ENCODE results near the gene BAIAP2L2. TPM values are rescaled to one million over a fixed set of nuclear protein-coding genes. Genes with fewer than 3 reads are reported as not detected.
A peak's percentile ranks its signal among the peaks of the same experiment; 100 is the strongest.

The BAIAP2L2 gene
- total RNA-seq, 2 donors from 2014 or later = 0.40 to 0.84 TPM

DNA sequence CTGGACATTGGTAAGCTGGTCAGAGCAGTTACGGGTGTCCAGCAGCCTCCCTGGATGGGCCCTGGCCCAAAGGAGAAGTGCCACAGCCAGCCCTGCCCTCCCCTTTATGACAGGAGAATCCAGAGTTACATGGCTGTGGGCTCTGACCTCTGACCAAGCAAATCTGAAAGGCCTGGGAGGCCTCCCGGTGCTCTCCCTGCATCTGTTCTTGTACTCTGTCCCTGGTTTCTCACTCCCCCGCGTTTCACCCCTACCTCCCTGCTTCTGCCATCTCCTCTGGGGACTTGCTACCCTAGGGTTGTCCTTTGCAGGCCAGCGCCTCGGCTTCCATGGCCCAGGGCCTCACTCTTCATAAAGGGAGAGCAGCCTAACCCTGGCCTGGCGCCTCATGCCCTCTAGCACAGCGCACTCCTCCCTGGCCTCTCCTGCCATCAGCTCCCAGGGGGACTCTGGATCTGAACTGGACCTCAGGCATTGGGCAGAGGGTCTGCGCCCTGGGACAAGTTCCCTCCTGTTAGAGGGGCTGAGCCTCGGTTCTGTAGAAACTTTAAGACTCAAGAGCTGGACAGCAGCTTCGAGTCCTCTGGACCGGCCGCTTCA is 42.6 kb downstream of the BAIAP2L2 start:
- no peaks in the 10 kb centered on the region for H3K9me3 Mint-ChIP-seq
- H3K36me3 Mint-ChIP-seq = peaks cover 2% of the 10 kb centered on the region
- H3K4me1 Mint-ChIP-seq (ENCODE audit: low read depth in 2 of 2) = no peaks in the 10 kb centered on the region
- ATAC-seq = no peak
- H3K27me3 Mint-ChIP-seq = no peaks in the 10 kb centered on the region
- DNase-seq (ENCODE audit: low spot score) = no peak
- H3K4me3 Mint-ChIP-seq = no peak overlapping the region
- H3K27ac Mint-ChIP-seq = no peak overlapping the region

DNA sequence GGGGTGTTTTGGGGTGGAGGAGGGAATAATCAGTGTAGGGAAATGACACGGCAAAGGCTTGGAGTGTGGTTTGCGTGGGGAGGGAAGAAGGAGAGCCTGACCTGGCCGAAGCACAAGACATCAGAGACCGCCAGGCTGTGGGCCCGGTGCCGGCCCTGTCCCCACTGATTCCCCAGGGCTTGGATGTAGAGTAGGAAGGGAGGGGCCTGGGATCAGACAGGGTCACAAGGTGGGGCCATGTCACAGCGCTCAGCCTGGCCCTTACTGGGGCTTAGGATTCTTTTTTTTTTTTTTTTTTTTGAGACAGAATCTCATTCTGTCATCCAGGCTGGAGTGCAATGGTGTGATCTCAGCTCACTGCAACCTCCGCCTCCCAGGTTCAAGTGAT is 43.5 kb downstream of the BAIAP2L2 start:
- H3K36me3 Mint-ChIP-seq = peaks cover 6% of the 10 kb centered on the region
- no peak overlapping the region for H3K4me3 Mint-ChIP-seq
- H3K9me3 Mint-ChIP-seq = no peaks in the 10 kb centered on the region
- H3K27me3 Mint-ChIP-seq = no peaks in the 10 kb centered on the region
- DNase-seq (ENCODE audit: low spot score) (no peak), ATAC-seq (no peak)
- no peak overlapping the region for H3K27ac Mint-ChIP-seq
- H3K4me1 Mint-ChIP-seq (ENCODE audit: low read depth in 2 of 2) = peaks cover 0 to 3% of the 10 kb centered on the region in 2 donors

DNA sequence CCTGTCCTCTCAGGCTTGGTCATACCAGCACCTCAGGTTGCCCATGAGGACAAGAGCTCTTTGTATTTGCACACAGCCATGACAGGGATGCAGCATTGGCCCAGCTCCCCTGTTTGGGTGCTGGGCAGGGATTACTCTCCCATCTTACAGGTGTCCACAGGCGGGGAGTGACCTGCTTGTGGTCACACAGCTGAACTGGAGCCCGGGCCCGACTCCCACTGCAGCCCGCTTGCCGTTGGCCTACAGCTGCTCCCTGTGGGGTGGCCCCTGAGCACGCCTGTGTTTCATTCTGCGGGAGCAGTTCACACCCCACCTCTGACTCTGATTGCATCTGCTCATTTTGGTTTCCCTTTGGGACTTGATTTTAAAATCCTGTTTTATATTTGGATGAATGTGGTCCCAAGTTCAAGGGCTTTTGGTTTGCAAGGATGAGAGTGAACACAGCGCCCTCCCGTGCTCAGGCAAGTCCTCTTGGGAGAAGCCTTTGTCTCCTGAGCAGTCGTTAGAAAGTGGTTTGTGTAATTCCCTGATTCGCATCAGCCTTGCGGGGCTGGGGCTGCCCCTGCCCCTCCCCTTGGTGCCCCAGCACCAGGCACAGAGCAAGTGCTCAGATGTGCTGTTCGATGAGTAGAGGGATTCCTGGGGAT is 44.0 kb downstream of the BAIAP2L2 start:
- no peaks in the 10 kb centered on the region for H3K9me3 Mint-ChIP-seq
- peaks cover 0 to 3% of the 10 kb centered on the region in 2 donors for H3K4me1 Mint-ChIP-seq (ENCODE audit: low read depth in 2 of 2)
- H3K27me3 Mint-ChIP-seq = no peaks in the 10 kb centered on the region
- DNase-seq (ENCODE audit: low spot score) = no peak
- H3K4me3 Mint-ChIP-seq = no peak overlapping the region
- no peak overlapping the region for H3K27ac Mint-ChIP-seq
- ATAC-seq = no peak
- peaks cover 6% of the 10 kb centered on the region for H3K36me3 Mint-ChIP-seq

DNA sequence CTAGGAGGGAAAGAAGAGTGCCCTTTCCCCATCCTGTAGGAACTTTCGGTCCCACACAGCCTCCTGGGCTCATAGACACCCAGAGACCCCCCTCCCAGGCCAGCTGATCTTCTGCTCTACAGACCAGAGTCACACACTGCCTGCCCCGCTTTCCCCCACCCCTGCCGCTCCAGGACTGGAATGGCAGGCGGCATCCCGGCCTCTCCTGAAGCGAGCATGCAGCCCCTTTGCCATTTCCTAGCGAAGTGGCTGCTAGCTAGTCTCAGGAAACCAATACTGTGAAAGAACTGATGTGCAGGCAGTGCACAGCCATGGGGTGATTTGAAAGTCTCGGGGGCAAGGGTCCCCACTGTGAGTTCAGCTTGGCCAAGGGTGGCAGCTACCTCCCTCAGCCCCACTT is 44.9 kb downstream of the BAIAP2L2 start:
- ATAC-seq (peak in 1 of 2 donors; percentile 21), DNase-seq (ENCODE audit: low spot score) (no peak)
- Mint-ChIP-seq H3K27me3 (no peaks in the 10 kb centered on the region), H3K36me3 (peaks cover 6% of the 10 kb centered on the region), H3K9me3 (no peaks in the 10 kb centered on the region), H3K4me1 (ENCODE audit: low read depth in 2 of 2) (peaks cover 0 to 3% of the 10 kb centered on the region in 2 donors), H3K27ac (no peak overlapping the region), H3K4me3 (no peak overlapping the region)

DNA sequence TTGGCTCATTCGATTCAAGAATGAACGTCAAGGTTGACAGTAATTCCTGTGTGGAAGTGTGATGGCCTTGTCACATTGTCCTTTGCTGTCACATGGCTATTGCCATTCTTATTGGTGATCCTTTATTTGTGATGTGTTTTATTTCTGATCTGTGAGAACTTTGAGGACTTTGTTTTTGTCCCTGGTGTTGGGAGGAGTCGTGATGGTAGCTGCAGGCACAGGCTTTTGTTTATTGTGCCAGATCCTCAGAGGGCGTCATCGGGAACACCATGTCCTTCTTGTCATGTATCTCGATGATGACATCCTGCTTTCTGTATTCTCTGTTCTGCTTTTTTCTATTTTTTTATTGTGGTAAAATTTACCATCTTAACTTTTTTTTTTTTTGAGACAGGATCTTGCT is 47.7 kb downstream of the BAIAP2L2 start:
- Mint-ChIP-seq H3K27ac (no peak overlapping the region), H3K27me3 (no peaks in the 10 kb centered on the region), H3K9me3 (no peaks in the 10 kb centered on the region), H3K4me3 (no peak overlapping the region), H3K36me3 (peaks cover 6% of the 10 kb centered on the region), H3K4me1 (ENCODE audit: low read depth in 2 of 2) (peaks cover 6 to 11% of the 10 kb centered on the region in 2 donors)
- ATAC-seq = no peak
- no peak for DNase-seq (ENCODE audit: low spot score)

DNA sequence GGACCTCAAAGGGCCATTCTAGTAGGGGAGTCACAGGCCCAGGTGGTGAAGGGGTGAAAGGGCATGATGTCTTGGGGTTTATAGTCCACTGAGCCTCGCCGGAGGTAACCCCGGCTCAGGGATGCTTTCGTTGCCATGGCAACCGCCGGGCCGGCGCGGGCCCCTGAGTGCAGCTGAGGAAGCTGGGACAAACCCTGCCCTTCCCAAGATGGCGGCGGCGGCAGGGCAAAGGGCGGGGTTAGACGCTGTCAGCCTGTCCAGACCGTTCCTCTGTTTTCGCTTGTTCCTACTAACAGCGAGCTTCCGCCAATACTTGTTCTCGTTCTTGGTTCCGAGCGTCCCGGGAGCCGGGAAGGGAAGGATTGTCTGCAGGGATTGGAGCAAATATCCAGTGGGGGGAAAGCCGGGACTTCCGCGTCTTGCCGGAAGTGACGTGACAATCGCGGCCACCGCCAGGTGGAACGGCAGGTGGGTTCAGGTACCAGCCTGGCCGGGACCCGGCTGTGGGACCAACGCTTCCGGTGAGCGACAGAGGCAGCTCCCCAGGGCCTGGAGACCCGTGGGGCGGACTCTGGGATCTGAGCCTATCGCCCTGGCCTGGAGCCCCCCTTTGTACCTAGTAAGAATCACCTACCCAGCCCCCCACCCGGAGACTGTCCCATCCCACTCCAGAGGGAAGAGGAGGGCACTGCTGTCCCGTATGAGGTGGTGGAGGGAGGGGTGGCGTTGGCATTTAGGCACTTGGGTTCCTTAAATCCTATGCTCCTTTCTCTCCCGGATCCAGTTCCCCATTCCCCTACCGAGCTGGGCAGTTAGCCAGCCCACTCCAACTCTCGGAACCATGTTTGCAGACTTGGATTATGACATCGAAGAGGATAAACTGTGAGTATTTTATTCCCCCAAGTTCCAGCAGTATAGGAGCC is 53.3 kb downstream of the BAIAP2L2 start, which contains the start of gene PICK1:
TSS of gene PICK1 (plus strand) at position 436 of the 923 bp plus-strand sequence. CDS start at position 842, 406 bp downstream.
- H3K4me1 Mint-ChIP-seq (ENCODE audit: low read depth in 2 of 2) = peaks cover 16 to 20% of the 10 kb centered on the region in 2 donors
- ATAC-seq = peak; percentile 85 to 90
- peak within 1 kb of the TSS; percentile 92 for H3K4me3 Mint-ChIP-seq
- no peaks in the 10 kb centered on the region for H3K36me3 Mint-ChIP-seq
- peak within 1 kb of the TSS; percentile 91 to 95 for H3K27ac Mint-ChIP-seq
- DNase-seq (ENCODE audit: low spot score) = peak; percentile 82
- H3K27me3 Mint-ChIP-seq = no peaks in the 10 kb centered on the region
- no peaks in the 10 kb centered on the region for H3K9me3 Mint-ChIP-seq

DNA sequence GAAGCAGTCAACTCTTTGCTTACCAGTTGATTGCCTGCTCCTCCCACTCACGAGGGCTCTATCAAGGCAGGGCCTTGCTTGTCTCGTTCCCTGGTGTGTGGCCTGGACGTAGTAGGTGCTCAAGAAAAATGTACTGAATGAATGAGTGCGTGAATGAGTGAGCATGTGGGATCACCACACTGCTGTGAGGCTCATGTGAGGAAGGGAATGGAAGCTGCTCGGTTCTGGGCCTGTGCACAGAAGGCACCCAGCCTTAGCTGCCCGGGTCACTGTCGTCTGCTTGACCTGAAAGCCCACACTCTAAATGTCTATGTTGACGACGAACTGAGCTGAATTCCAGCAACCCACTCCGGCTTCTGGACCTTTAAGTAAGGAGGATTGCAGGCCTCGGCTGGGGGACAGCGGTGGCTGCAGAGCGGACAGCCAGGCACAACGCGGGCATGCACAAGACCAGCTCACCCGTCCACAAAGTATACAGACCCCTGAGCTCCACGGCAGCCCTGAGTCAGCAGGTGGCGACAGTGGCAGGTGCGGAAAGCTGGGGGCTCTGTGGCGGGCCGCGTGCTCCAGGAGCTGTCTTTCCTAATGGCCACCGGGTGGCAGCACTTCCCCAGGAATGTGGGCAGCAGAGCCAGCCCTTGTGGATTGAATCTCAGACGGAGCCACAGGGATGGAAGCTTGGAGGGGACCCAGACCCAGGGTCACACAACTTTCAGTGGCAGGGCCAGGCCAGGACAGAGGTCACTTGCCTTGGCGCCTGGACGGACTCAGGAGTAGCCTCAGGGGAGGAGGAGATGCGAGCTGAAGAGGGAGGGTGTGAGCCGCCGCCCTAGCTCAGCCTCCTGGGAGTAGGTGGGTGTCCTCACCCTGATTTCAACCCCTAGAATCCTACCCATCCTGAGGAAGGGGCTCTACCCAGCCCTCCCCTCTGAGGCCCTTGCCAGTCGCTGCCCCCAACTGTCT is 58.3 kb downstream of the BAIAP2L2 start:
- H3K36me3 Mint-ChIP-seq = no peaks in the 10 kb centered on the region
- ATAC-seq (peak; percentile 78 to 84), DNase-seq (ENCODE audit: low spot score) (peak; percentile 78)
- no peak overlapping the region for H3K4me3 Mint-ChIP-seq
- peaks cover 7 to 10% of the 10 kb centered on the region in 2 donors for H3K4me1 Mint-ChIP-seq (ENCODE audit: low read depth in 2 of 2)
- H3K27ac Mint-ChIP-seq = no peak overlapping the region
- H3K27me3 Mint-ChIP-seq = no peaks in the 10 kb centered on the region
- H3K9me3 Mint-ChIP-seq = no peaks in the 10 kb centered on the region

DNA sequence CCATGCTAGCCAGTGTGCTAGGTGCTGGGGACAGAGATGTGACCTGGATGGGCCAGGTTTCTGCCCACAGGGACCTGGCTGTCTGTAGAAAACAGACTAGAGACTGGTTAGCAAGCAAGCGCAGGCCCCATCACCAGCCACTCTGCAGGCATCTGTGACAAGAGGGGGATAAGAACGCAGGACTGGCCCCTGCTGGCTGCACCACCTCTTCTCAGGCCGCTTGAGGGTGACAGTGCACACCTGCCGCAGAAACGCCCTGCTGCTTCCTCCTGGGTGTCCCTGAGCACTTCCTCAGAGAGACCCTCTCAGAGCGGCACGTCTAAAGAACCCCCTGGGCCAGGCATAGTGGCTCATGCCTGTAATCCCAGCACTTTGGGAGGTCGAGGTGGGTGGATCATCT is 59.2 kb downstream of the BAIAP2L2 start:
- Mint-ChIP-seq H3K4me3 (no peak overlapping the region), H3K27me3 (no peaks in the 10 kb centered on the region), H3K4me1 (ENCODE audit: low read depth in 2 of 2) (peaks cover 0 to 4% of the 10 kb centered on the region in 2 donors), H3K9me3 (no peaks in the 10 kb centered on the region), H3K27ac (no peak overlapping the region), H3K36me3 (no peaks in the 10 kb centered on the region)
- ATAC-seq (no peak), DNase-seq (ENCODE audit: low spot score) (no peak)

DNA sequence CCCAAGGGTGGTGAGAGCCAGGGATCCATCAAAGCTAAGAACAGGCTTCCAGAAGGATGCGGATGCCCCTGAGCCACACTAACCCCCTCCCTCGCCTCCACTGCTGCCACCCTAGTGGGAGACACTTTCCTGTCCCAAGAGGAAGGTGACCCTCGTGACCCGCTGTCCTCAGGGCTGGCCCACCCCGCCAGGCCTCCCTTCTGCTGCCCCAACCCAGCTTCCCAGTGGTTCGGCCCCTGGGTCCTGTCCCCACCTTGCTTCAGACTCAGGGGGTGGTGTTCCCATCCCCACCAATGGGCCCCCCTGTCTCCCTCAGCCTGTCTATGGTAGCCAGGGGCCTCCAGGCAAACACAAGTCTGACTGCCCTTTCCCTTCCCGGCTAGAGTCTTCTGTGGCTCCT is 59.8 kb downstream of the BAIAP2L2 start:
- no peak overlapping the region for H3K4me3 Mint-ChIP-seq
- no peaks in the 10 kb centered on the region for H3K36me3 Mint-ChIP-seq
- H3K27ac Mint-ChIP-seq = no peak overlapping the region
- no peaks in the 10 kb centered on the region for H3K27me3 Mint-ChIP-seq
- DNase-seq (ENCODE audit: low spot score) = no peak
- H3K9me3 Mint-ChIP-seq = no peaks in the 10 kb centered on the region
- ATAC-seq = no peak
- H3K4me1 Mint-ChIP-seq (ENCODE audit: low read depth in 2 of 2) = peaks cover 0 to 4% of the 10 kb centered on the region in 2 donors

DNA sequence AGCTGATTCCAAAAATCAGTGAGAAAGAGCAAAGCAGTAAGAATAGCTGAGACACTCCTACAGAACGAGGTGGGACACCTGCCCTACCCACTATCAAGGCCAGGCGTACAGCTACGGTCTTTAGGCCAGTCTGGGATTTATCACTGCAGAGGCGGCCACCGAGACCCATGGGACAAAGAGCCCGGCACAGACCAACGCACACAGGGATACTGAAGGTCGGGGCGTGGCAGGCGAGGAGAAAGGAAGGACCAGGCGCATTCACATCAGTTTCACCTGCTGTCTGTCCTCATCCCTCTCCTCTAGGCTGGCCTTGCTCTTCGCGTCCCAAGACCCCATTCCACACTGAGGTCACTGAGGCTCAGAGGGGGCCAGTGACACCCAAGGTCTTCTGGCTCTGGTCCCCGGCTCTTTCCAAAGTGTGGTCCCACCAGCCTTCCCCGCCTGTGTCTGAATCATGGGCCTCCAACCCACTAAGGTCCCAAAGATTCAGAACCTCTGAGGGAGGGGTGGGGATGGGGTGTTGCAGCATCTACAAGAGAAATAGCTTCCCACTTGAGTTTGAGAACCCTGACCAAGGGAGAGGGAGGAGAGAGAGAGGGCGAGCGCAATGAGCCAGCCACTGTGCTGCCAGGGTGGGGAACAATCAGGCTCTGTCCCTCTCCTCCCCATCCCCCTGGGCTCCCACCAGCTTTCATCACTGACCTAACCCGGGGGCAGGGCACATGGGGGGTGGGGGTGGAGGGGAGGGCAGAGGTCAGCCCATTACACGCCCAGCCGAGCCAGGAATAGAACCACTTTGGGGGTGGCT is 60.5 kb downstream of the BAIAP2L2 start:
- no peaks in the 10 kb centered on the region for H3K27me3 Mint-ChIP-seq

DNA sequence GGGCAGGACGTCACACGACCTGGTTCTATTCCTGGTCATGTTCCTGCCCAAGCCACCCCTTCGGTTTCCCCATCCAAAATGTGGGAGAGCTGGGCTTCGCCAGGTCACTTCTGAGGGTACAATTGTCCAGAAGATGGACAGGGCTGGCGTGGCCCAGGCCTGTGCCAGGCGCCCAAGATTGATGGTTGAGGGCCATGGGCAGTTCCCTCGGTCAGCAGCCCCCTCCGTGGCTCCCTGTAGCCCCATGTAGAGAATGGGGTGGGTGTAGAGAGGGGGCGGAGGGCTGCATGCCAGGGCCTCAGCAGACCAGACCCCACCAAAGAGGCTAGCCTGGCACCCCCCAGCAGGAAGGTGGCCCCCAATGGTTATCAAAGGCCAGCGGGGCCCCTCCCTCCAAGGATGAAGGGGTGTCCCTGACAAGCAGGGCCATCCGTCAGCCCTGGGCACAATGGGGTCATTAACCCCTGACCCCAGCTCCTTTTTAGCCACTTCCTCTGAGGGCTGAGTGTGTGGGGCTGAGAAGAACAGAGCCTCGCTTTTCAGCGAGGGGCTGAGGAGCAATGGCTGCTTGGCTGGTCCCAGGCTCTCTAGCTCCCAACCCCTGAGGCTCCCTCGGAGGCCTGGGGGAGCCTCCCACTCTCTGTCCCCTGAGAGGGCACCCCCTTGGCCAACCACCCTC is 64.3 kb downstream of the BAIAP2L2 start:
- Mint-ChIP-seq H3K36me3 (no peaks in the 10 kb centered on the region), H3K27ac (no peak overlapping the region), H3K4me1 (ENCODE audit: low read depth in 2 of 2) (peaks cover 7 to 10% of the 10 kb centered on the region in 2 donors), H3K9me3 (no peaks in the 10 kb centered on the region), H3K27me3 (no peaks in the 10 kb centered on the region), H3K4me3 (no peak overlapping the region)
- DNase-seq (ENCODE audit: low spot score) (no peak), ATAC-seq (no peak)

More for the DNA sequence above, 60.5 kb downstream of the BAIAP2L2 start:
- peaks cover 0 to 4% of the 10 kb centered on the region in 2 donors for H3K4me1 Mint-ChIP-seq (ENCODE audit: low read depth in 2 of 2)
- no peaks in the 10 kb centered on the region for H3K36me3 Mint-ChIP-seq
- no peaks in the 10 kb centered on the region for H3K9me3 Mint-ChIP-seq
- no peak overlapping the region for H3K27ac Mint-ChIP-seq
- DNase-seq (ENCODE audit: low spot score) (no peak), ATAC-seq (no peak)
- no peak overlapping the region for H3K4me3 Mint-ChIP-seq
